SK-N-SH treated with all-trans-retinoic acid at 6 μM for 48 hours (cell line): ENCODE data around the gene LHX2.

ENCODE experiments used
- ATAC-seq: fragments of 200-7000 bp; cut with Tn5 transposase; 3 replicates; pipeline ENCODE4 v1.9.1; 2020; ENCODE audit warnings: mild to moderate bottlenecking, moderate library complexity
- ARNTL ChIP-seq: fragments of 450-650 bp; formaldehyde crosslinking; IDR thresholded peaks from 2 replicates; pipeline ENCODE4 v1.5.0; 2020; ENCODE audit warnings: low read depth, mild to moderate bottlenecking, moderate library complexity, borderline replicate concordance
- ESRRG ChIP-seq: fragments of 250-450 bp; sonication (Bioruptor Pico); IDR thresholded peaks from 2 replicates; pipeline ENCODE4 v1.6.1; 2021; ENCODE audit warnings: mild to moderate bottlenecking
- GLIS3 ChIP-seq: fragments of 250-450 bp; sonication (Bioruptor Pico); IDR thresholded peaks from 2 replicates; pipeline ENCODE4 v1.5.0; 2020; ENCODE audit warnings: mild to moderate bottlenecking, moderate library complexity
- ISL1 ChIP-seq: fragments of 250-450 bp; sonication (Bioruptor Pico); IDR thresholded peaks from 2 replicates; pipeline ENCODE4 v2.1.2; 2022; ENCODE audit warnings: mild to moderate bottlenecking, moderate library complexity
- OSR1 ChIP-seq: fragments of 250-450 bp; sonication (Bioruptor Pico); IDR thresholded peaks from 2 replicates; pipeline ENCODE4 v1.8.0; 2022; ENCODE audit warnings: moderate library complexity, mild to moderate bottlenecking, inconsistent platforms
- PPARA ChIP-seq: fragments of 250-450 bp; sonication (Bioruptor Pico); IDR thresholded peaks from 2 replicates; pipeline ENCODE4 v1.5.0; 2020; ENCODE audit warnings: mild to moderate bottlenecking, borderline replicate concordance
- RARB ChIP-seq: fragments of 250-450 bp; sonication (Bioruptor Pico); IDR thresholded peaks from 2 replicates; pipeline ENCODE4 v1.8.0; 2021; ENCODE audit warnings: mild to moderate bottlenecking, moderate library complexity
- TOX ChIP-seq: fragments of 250-450 bp; sonication (Bioruptor Pico); IDR thresholded peaks from 2 replicates; pipeline ENCODE4 v1.8.0; 2021; ENCODE audit warnings: mild to moderate bottlenecking, moderate library complexity, borderline replicate concordance
- ZC3H10 ChIP-seq: fragments of 250-450 bp; sonication (Bioruptor Pico); IDR thresholded peaks from 2 replicates; pipeline ENCODE4 v1.5.1; 2021; ENCODE audit warnings: mild to moderate bottlenecking, moderate library complexity
- ZFP3 ChIP-seq: fragments of 250-450 bp; sonication (Bioruptor Pico); IDR thresholded peaks from 2 replicates; pipeline ENCODE4 v1.5.0; 2020; ENCODE audit warnings: mild to moderate bottlenecking, moderate library complexity
- ZFP30 ChIP-seq: fragments of 450-650 bp; formaldehyde crosslinking; IDR thresholded peaks from 2 replicates; pipeline ENCODE4 v1.5.0; 2022; ENCODE audit warnings: mild to moderate bottlenecking, moderate library complexity
- ZNF565 ChIP-seq: fragments of 450-650 bp; formaldehyde crosslinking; conservative IDR thresholded peaks from 2 replicates; pipeline ENCODE4 v1.5.0; 2020; ENCODE audit warnings: low read depth, mild to moderate bottlenecking, moderate library complexity
- ZNF70 ChIP-seq: fragments of 450-650 bp; formaldehyde crosslinking; IDR thresholded peaks from 2 replicates; pipeline ENCODE4 v1.5.0; 2020; ENCODE audit warnings: mild to moderate bottlenecking, moderate library complexity
- ZNF8 ChIP-seq: fragments of 450-650 bp; formaldehyde crosslinking; IDR thresholded peaks from 2 replicates; pipeline ENCODE4 v1.5.0; 2020; ENCODE audit warnings: mild to moderate bottlenecking, moderate library complexity
- TF ChIP-seq, protein P1 (sequence below): fragments of 250-450 bp; sonication (Bioruptor Pico); IDR thresholded peaks from 2 replicates; pipeline ENCODE4 v1.8.0; 2020; ENCODE audit warnings: mild to moderate bottlenecking, moderate library complexity, borderline replicate concordance
- TF ChIP-seq, protein P2 (sequence below): fragments of 250-450 bp; sonication (Bioruptor Pico); IDR thresholded peaks from 2 replicates; pipeline ENCODE4 v1.5.1; 2021; ENCODE audit warnings: mild to moderate bottlenecking, moderate library complexity
- TF ChIP-seq, protein P3 (sequence below): fragments of 250-450 bp; sonication (Bioruptor Pico); IDR thresholded peaks from 2 replicates; pipeline ENCODE4 v1.8.0; 2021; ENCODE audit warnings: low read depth, mild to moderate bottlenecking, moderate library complexity, borderline replicate concordance
- TF ChIP-seq, protein P4 (sequence below): fragments of 250-450 bp; sonication (Bioruptor Pico); IDR thresholded peaks from 2 replicates; pipeline ENCODE4 v1.5.0; 2020; ENCODE audit warnings: mild to moderate bottlenecking, moderate library complexity
- TF ChIP-seq, protein P5 (sequence below): fragments of 250-450 bp; sonication (Bioruptor Pico); IDR thresholded peaks from 2 replicates; pipeline ENCODE4 v1.5.1; 2020; ENCODE audit warnings: low read depth, mild to moderate bottlenecking, moderate library complexity

Gene LHX2

DNA sequence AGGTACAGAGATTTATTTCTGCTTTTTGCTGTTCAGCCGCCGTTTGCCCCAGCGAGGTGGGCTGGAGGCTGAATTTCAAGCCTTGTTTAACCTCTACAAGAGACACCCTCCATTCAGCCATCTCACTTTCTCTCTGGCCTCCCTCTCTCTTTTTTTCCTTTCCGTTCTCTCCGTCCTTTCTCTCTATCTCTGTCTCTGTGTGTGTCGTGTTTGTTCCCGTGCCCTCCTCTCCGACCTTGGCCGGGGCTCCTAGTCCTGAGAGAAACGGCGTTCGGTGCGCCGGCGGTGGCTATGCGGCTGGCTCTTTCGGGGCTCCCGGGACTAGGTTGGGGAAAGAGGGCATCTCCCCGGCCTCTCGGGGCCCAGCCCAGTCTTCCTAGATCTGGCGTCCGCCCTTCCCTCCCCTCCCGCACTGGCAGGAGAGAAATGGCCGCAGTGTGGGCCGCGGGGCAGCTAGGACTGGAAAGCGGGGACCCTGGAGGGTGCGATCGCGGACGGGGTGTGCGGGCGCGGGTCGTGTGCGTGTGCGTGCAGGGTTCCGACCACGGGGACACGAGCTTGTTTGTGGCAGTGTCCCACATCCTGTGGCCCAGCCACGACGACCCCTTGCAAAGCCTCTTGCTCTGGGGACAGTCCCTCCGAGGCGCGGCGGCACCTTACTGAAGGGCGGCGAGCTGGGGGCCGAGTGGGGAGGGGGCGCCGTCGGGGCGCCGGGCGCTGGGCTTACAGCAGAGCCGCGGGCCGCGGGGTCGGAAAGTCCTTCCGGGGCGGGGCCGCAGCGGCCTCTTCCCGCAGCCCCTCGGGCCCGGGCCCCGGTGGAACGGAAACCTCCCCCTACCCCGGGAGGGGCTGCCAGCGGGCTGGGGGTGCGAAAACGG lies 5.7 kb downstream of the LHX2 start:
- TF ChIP-seq, protein P1, sequence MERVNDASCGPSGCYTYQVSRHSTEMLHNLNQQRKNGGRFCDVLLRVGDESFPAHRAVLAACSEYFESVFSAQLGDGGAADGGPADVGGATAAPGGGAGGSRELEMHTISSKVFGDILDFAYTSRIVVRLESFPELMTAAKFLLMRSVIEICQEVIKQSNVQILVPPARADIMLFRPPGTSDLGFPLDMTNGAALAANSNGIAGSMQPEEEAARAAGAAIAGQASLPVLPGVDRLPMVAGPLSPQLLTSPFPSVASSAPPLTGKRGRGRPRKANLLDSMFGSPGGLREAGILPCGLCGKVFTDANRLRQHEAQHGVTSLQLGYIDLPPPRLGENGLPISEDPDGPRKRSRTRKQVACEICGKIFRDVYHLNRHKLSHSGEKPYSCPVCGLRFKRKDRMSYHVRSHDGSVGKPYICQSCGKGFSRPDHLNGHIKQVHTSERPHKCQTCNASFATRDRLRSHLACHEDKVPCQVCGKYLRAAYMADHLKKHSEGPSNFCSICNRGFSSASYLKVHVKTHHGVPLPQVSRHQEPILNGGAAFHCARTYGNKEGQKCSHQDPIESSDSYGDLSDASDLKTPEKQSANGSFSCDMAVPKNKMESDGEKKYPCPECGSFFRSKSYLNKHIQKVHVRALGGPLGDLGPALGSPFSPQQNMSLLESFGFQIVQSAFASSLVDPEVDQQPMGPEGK (CRISPR knock-in tag): no peak
- TF ChIP-seq, protein P2, sequence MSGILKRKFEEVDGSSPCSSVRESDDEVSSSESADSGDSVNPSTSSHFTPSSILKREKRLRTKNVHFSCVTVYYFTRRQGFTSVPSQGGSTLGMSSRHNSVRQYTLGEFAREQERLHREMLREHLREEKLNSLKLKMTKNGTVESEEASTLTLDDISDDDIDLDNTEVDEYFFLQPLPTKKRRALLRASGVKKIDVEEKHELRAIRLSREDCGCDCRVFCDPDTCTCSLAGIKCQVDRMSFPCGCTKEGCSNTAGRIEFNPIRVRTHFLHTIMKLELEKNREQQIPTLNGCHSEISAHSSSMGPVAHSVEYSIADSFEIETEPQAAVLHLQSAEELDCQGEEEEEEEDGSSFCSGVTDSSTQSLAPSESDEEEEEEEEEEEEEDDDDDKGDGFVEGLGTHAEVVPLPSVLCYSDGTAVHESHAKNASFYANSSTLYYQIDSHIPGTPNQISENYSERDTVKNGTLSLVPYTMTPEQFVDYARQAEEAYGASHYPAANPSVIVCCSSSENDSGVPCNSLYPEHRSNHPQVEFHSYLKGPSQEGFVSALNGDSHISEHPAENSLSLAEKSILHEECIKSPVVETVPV (CRISPR knock-in tag): no peak
- no peak for TF ChIP-seq ESRRG (CRISPR knock-in tag)
- no peak for TF ChIP-seq TOX (CRISPR knock-in tag)
- TF ChIP-seq ZNF8 (CRISPR knock-in tag): no peak
- no peak for TF ChIP-seq PPARA (CRISPR knock-in tag)
- no peak for TF ChIP-seq ZNF70 (CRISPR knock-in tag)
- TF ChIP-seq ZC3H10 (CRISPR knock-in tag): no peak
- no peak for TF ChIP-seq ZFP3 (CRISPR knock-in tag)
- no peak for TF ChIP-seq OSR1 (CRISPR knock-in tag)
- TF ChIP-seq ZNF565: no peak
- no peak for TF ChIP-seq GLIS3 (CRISPR knock-in tag)
- TF ChIP-seq ISL1 (CRISPR knock-in tag): no peak
- TF ChIP-seq, protein P3, sequence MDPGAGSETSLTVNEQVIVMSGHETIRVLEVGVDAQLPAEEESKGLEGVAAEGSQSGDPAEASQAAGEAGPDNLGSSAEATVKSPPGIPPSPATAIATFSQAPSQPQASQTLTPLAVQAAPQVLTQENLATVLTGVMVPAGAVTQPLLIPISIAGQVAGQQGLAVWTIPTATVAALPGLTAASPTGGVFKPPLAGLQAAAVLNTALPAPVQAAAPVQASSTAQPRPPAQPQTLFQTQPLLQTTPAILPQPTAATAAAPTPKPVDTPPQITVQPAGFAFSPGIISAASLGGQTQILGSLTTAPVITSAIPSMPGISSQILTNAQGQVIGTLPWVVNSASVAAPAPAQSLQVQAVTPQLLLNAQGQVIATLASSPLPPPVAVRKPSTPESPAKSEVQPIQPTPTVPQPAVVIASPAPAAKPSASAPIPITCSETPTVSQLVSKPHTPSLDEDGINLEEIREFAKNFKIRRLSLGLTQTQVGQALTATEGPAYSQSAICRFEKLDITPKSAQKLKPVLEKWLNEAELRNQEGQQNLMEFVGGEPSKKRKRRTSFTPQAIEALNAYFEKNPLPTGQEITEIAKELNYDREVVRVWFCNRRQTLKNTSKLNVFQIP (CRISPR knock-in tag): no peak
- TF ChIP-seq, protein P4, sequence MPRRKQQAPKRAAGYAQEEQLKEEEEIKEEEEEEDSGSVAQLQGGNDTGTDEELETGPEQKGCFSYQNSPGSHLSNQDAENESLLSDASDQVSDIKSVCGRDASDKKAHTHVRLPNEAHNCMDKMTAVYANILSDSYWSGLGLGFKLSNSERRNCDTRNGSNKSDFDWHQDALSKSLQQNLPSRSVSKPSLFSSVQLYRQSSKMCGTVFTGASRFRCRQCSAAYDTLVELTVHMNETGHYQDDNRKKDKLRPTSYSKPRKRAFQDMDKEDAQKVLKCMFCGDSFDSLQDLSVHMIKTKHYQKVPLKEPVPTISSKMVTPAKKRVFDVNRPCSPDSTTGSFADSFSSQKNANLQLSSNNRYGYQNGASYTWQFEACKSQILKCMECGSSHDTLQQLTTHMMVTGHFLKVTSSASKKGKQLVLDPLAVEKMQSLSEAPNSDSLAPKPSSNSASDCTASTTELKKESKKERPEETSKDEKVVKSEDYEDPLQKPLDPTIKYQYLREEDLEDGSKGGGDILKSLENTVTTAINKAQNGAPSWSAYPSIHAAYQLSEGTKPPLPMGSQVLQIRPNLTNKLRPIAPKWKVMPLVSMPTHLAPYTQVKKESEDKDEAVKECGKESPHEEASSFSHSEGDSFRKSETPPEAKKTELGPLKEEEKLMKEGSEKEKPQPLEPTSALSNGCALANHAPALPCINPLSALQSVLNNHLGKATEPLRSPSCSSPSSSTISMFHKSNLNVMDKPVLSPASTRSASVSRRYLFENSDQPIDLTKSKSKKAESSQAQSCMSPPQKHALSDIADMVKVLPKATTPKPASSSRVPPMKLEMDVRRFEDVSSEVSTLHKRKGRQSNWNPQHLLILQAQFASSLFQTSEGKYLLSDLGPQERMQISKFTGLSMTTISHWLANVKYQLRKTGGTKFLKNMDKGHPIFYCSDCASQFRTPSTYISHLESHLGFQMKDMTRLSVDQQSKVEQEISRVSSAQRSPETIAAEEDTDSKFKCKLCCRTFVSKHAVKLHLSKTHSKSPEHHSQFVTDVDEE (CRISPR knock-in tag): no peak
- no peak for ATAC-seq

DNA sequence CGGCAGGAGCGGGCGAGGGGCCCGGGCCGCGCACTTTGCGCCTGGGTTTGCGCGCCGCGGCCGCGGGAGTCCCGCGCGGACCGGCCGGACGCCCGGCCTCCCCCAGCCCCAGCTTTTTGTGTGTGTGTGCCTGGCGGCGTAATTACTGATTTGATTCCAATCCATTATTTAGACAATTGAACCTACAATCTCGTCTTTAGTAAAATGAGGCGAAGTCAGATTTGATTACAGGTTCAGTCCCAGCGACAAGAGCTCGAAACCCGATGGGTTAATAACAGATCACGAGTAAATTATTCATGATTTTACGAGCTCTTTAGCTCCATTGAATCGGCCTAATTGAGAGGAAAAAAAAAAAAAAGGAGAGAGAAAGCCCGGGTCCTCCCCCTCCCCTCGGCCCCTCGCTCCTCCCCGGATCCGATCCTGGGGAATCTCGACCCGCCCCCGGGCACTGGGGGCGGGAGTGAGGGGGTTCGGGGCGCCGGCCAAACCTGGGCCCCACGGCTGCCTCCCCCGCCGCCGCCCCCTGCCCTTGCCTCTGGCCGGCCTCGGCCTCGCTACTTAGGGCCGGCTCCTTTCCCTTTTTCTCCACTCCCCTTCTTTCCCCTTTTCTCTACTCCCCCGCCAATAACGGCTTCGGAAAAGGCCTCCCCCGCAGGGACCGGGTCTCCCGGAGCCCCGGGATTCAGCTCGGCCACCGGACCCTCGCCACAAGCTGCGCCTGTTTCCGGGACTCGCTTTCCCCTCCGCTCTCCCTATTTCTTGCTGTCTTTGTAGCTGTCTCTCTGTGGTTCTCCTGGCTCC lies 6.6 kb downstream of the LHX2 start:
- ATAC-seq: no peak

More for the DNA sequence above, 6.6 kb downstream of the LHX2 start:
- TF ChIP-seq ZFP3 (CRISPR knock-in tag): no peak
- no peak for TF ChIP-seq ARNTL (CRISPR knock-in tag)
- TF ChIP-seq, protein P5, sequence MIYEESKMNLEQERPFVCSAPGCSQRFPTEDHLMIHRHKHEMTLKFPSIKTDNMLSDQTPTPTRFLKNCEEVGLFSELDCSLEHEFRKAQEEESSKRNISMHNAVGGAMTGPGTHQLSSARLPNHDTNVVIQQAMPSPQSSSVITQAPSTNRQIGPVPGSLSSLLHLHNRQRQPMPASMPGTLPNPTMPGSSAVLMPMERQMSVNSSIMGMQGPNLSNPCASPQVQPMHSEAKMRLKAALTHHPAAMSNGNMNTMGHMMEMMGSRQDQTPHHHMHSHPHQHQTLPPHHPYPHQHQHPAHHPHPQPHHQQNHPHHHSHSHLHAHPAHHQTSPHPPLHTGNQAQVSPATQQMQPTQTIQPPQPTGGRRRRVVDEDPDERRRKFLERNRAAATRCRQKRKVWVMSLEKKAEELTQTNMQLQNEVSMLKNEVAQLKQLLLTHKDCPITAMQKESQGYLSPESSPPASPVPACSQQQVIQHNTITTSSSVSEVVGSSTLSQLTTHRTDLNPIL (CRISPR knock-in tag): no peak
- TF ChIP-seq RARB (CRISPR knock-in tag): no peak
- TF ChIP-seq, protein P4 (CRISPR knock-in tag): no peak
- no peak for TF ChIP-seq GLIS3 (CRISPR knock-in tag)
- TF ChIP-seq ESRRG (CRISPR knock-in tag): no peak
- no peak for TF ChIP-seq ZFP30 (CRISPR knock-in tag)
- no peak for TF ChIP-seq ZNF8 (CRISPR knock-in tag)
- no peak for TF ChIP-seq PPARA (CRISPR knock-in tag)
- TF ChIP-seq, protein P1 (CRISPR knock-in tag): no peak
- no peak for TF ChIP-seq ZC3H10 (CRISPR knock-in tag)
- TF ChIP-seq TOX (CRISPR knock-in tag): no peak
